Right lobe of liver (tissue), 6 donors: ENCODE results near the gene TCTN2. TPM values are rescaled to one million over a fixed set of nuclear protein-coding genes. Genes with fewer than 3 reads are reported as not detected.

Experiments
- ATAC-seq, 4 donors: fragments of 200-7000 bp; cut with Tn5 transposase; one replicate each; pipeline ENCODE4 v1.9.1; 2020; ENCODE audit warnings: mild to moderate bottlenecking in 4 of 4, moderate library complexity in 4 of 4
- DNase-seq, 3 donors: peaks; one replicate each; pipeline ENCODE4 v3.0.0-alpha.2; 2020
- H3K27ac ChIP-seq, 3 donors: fragments of 200-600 bp; one replicate each; pipeline ENCODE4 v1.8.0; 2022
- H3K27me3 ChIP-seq, 2 donors: fragments of 200-600 bp; one replicate each; pipeline ENCODE4 v1.8.0; 2022
- H3K36me3 ChIP-seq, 4 donors: fragments of 200-600 bp; sonication (generic) in 1 of 4; one replicate each; pipeline versions ENCODE4 v1.5.1 to v1.8.0; 2017 to 2022; ENCODE audit warnings: control low read depth in 1 of 4
- H3K4me1 ChIP-seq, 4 donors: fragments of 200-600 bp; sonication (generic) in 1 of 4; one replicate each; pipeline versions ENCODE4 v1.5.1 to v1.8.0; 2017 to 2022; ENCODE audit warnings: control low read depth in 1 of 4
- H3K4me3 ChIP-seq, 3 donors: fragments of 200-600 bp; one replicate each; pipeline ENCODE4 v1.8.0; 2022
- H3K9me3 ChIP-seq, 4 donors: fragments of 200-600 bp; sonication (generic) in 1 of 4; one replicate each; pipeline versions ENCODE4 v1.5.1 to v1.8.0; 2017 to 2022; ENCODE audit warnings: control low read depth in 1 of 4
- CTCF ChIP-seq, 4 donors: fragments of 200-600 bp in 3 of 4; fragments of 450-650 bp in 1 of 4; IDR thresholded peaks; one replicate each; pipeline versions ENCODE4 v1.5.1 to v1.8.0; 2016 to 2022; ENCODE audit warnings: antibody characterized with exemption in 4 of 4, mild to moderate bottlenecking in 2 of 4
- POLR2A ChIP-seq: fragments of 450-650 bp; IDR thresholded peaks from one replicate; pipeline ENCODE4 v1.6.1; 2017; ENCODE audit warnings: antibody characterized with exemption, mild to moderate bottlenecking
- WGBS: methylation state at CpG from one replicate; pipeline ENCODE4 v1.1.6; 2018; ENCODE audit warnings: low coverage, low lambda C conversion rate; ENCODE audit not compliant: insufficient coverage; ENCODE audit errors: missing lambda C conversion rate; 5-methylcytosine and 5-hydroxymethylcytosine counted together
- intact Hi-C, 2 donors: fragments of 100-400 bp; cut with DNase I; formaldehyde crosslinking; loops; one replicate each; pipeline versions ENCODE4 v1.11.2 to v1.14.1; 2022
- total RNA-seq, 6 experiments: library from RNA; depleted of rRNA in 2 of 6; stranded (reverse); fragments of >200 nt in 2 of 6; fragmentation: NEBNext Ultra II Directional in 3 of 6; extraction: Animal tissue kit (Norgen Biotek cat#: 25700) in 3 of 6; gene quantifications; one replicate each; pipeline versions ENCODE4 v1.1.0 to v1.2.4, GENCODE V29; 2016 to 2023
- donor health status: DM: no; HTN: yes; CAD: no.
- donor health status: DM: no; HTN: no; CAD: no.
- donor health status: DM: no; HTN: no; CAD: no.
- donor health status: DM: no; HTN: yes; CAD: no.
- donor health status: DM: no; HTN: yes; CAD: no.

Gene TCTN2
- total RNA-seq, 6 experiments from 2014 or later: 0.61 to 1.2 (median 0.88) TPM

- DNase-seq (no peak), ATAC-seq (no peak)
- WGBS: 96% methylated on average over 3 of the region's 3 CpGs
- intact Hi-C loops: no loop called here
- no peaks in the 10 kb centered on the region for H3K27me3 ChIP-seq
- no peak for TF ChIP-seq CTCF (IDR thresholded peaks at IDR 0.05)
- TF ChIP-seq POLR2A: no peak
- H3K36me3 ChIP-seq: no peaks in the 10 kb centered on the region
- no peak overlapping the region for H3K27ac ChIP-seq
- H3K9me3 ChIP-seq: no peaks in the 10 kb centered on the region
- H3K4me3 ChIP-seq: no peak overlapping the region
- H3K4me1 ChIP-seq: peaks cover 0 to 12% (median 4%) of the 10 kb centered on the region in 4 donors
Measured at GRCh38 chr12:123717350-123717749, 46.4 kb downstream of the TCTN2 start.

GRCh38 chr12:123720141-123720814, 49.4 kb downstream of the TCTN2 start:
- 80% methylated on average over 5 of the region's 5 CpGs for WGBS
- peaks cover 0 to 2% (median 0%) of the 10 kb centered on the region in 4 donors for H3K4me1 ChIP-seq
- no peak overlapping the region for H3K27ac ChIP-seq
- DNase-seq (no peak), ATAC-seq (no peak)
- no peaks in the 10 kb centered on the region for H3K27me3 ChIP-seq
- H3K36me3 ChIP-seq: peaks cover 0 to 16% (median 5%) of the 10 kb centered on the region in 4 donors
- intact Hi-C loops: no loop called here
- no peak overlapping the region for H3K4me3 ChIP-seq
- no peaks in the 10 kb centered on the region for H3K9me3 ChIP-seq
- TF ChIP-seq CTCF (IDR thresholded peaks at IDR 0.05) (no peak), POLR2A (no peak)

- Histone ChIP-seq H3K4me3 (no peak overlapping the region), H3K4me1 (peaks cover 0 to 2% (median 0%) of the 10 kb centered on the region in 4 donors), H3K9me3 (no peaks in the 10 kb centered on the region), H3K27ac (no peak overlapping the region), H3K36me3 (peaks cover 0 to 25% (median 5%) of the 10 kb centered on the region in 4 donors), H3K27me3 (no peaks in the 10 kb centered on the region)
- no peak for DNase-seq
- no peak for ATAC-seq
- intact Hi-C loops: no loop called here
- TF ChIP-seq CTCF (IDR thresholded peaks at IDR 0.05): no peak
- TF ChIP-seq POLR2A: no peak
- 100% methylated on average over 1 of the region's 2 CpGs for WGBS
Measured at GRCh38 chr12:123721245-123721644, 50.3 kb downstream of the TCTN2 start.

- H3K27ac ChIP-seq: no peak overlapping the region
- no peak overlapping the region for H3K4me3 ChIP-seq
- H3K9me3 ChIP-seq: no peaks in the 10 kb centered on the region
- H3K27me3 ChIP-seq: no peaks in the 10 kb centered on the region
- 83% methylated on average over 8 of the region's 8 CpGs for WGBS
- intact Hi-C loops: no loop called here
- no peak for TF ChIP-seq CTCF (IDR thresholded peaks at IDR 0.05)
- TF ChIP-seq POLR2A: no peak
- ATAC-seq (no peak), DNase-seq (no peak)
- H3K4me1 ChIP-seq: peaks cover 0 to 2% (median 0%) of the 10 kb centered on the region in 4 donors
- peaks cover 0 to 42% (median 7%) of the 10 kb centered on the region in 4 donors for H3K36me3 ChIP-seq
Measured at GRCh38 chr12:123723011-123723410, 52.1 kb downstream of the TCTN2 start.
